Measurements from ENCODE around the gene PSKH1. TPM values are rescaled to one million over a fixed set of nuclear protein-coding genes. Genes with fewer than 3 reads are reported as not detected.

Gene PSKH1
- total and polyA plus RNA-seq, 10 of the 15 experiments (the other 5 are each of a cell fraction or from before 2014, with no cell fraction given), result 0.63 to 20.4 (median 7.8) TPM

GRCh38 chr16:67869653-67870052 is 23.4 kb upstream of the PSKH1 start:
- Histone ChIP-seq H3K27me3 (replicated peaks in 1 of 2; ENCODE audit: control insufficient read depth in 2 of 2, insufficient read depth in 2 of 2, low read length in 1 of 2) (no peaks in the 10 kb centered on the region), H3K36me3 (ENCODE audit: control insufficient read depth in 2 of 2, insufficient read depth in 2 of 2, low read length in 1 of 2) (peaks cover 16 to 29% of the 10 kb centered on the region in 2 experiments), H3K4me1 (ENCODE audit: control insufficient read depth, insufficient read depth, low read length) (peaks cover 7% of the 10 kb centered on the region), H3K9me3 (replicated peaks; ENCODE audit: control insufficient read depth, insufficient read depth, low read length) (no peaks in the 10 kb centered on the region), H3K9ac (ENCODE audit: control insufficient read depth, insufficient read depth, low read length) (no peak overlapping the region), H3K27ac (ENCODE audit: control insufficient read depth, insufficient read depth) (no peak overlapping the region), H3K4me2 (ENCODE audit: control insufficient read depth, insufficient read depth) (no peak overlapping the region), H2AFZ (ENCODE audit: control insufficient read depth, low read depth, low read length) (no peak overlapping the region), H4K20me1 (ENCODE audit: control insufficient read depth, insufficient read depth) (peaks cover 4% of the 10 kb centered on the region; the same call in 1 of the 2 replicates), H3K4me3 (no peak overlapping the region), H3K79me2 (ENCODE audit: control insufficient read depth, insufficient read depth, low read length) (peaks cover 18% of the 10 kb centered on the region)
- TF ChIP-seq SMAD5 (IDR thresholded peaks at IDR 0.05; ENCODE audit: low read depth) (no peak), RAD51 (IDR thresholded peaks at IDR 0.05) (no peak), CHD4 (IDR thresholded peaks at IDR 0.05) (no peak), POLR2A (IDR thresholded peaks at IDR 0.05; ENCODE audit: low read depth, low read length) (no peak), MAX (IDR thresholded peaks at IDR 0.05; ENCODE audit: low read depth, low read length) (no peak), ASH2L (IDR thresholded peaks at IDR 0.05; ENCODE audit: borderline replicate concordance, low read depth) (no peak)
- SMC1A ChIA-PET (ENCODE audit: uncharacterized antibody, unreplicated experiment), result interaction anchor here (1.0 kb wide), 1 partner anchor 63 kb away, joined by 3 read pairs; no protein-coding TSS in a partner anchor
- DNase-seq (ENCODE audit: low read depth, low spot score), result no peak
- WGBS (ENCODE audit: insufficient coverage, insufficient replicate concordance, low lambda C conversion rate, missing lambda C conversion rate), result 88% methylated on average over 7 of the region's 7 CpGs
- intact Hi-C loops (cut with micrococcal nuclease; ENCODE audit: unreplicated experiment) (no loop called here), in situ Hi-C loops (cut with MboI) (no loop called here)
- no TSS peak for BruUV-seq (replicated peaks)
- POLR2A ChIA-PET, result interaction anchor here (0.6 to 2.0 kb wide), 2 partner anchors 99 to 222 kb away, joined by 4 read pairs; partner anchors contain the start of gene SLC12A4
- RAD21 ChIA-PET (ENCODE audit: unreplicated experiment), result no interaction called here
- FAIRE-seq, result no peak
- CTCF ChIA-PET, result interaction anchor here (1.1 to 1.3 kb wide), 2 partner anchors 9 to 53 kb away, joined by 3 to 4 read pairs; no protein-coding TSS in a partner anchor
- ATAC-seq, result no peak

GRCh38 chr16:67871256-67871655 is 21.8 kb upstream of the PSKH1 start:
- WGBS (ENCODE audit: insufficient coverage, insufficient replicate concordance, low lambda C conversion rate, missing lambda C conversion rate), result 65% methylated on average over 3 of the region's 3 CpGs
- H3K9me3 ChIP-seq (replicated peaks; ENCODE audit: control insufficient read depth, insufficient read depth, low read length), result no peaks in the 10 kb centered on the region
- TF ChIP-seq ZNF24 (IDR thresholded peaks at IDR 0.05) (no peak), SMAD5 (IDR thresholded peaks at IDR 0.05; ENCODE audit: low read depth) (no peak), SREBF1 (IDR thresholded peaks at IDR 0.05; ENCODE audit: low read length) (no peak), EED (IDR thresholded peaks at IDR 0.05; ENCODE audit: low read depth) (no peak), KDM1A (IDR thresholded peaks at IDR 0.05; ENCODE audit: borderline replicate concordance) (no peak)
- no peaks in the 10 kb centered on the region for H3K27me3 ChIP-seq (replicated peaks in 1 of 2; ENCODE audit: control insufficient read depth in 2 of 2, insufficient read depth in 2 of 2, low read length in 1 of 2)
- peaks cover 10 to 28% of the 10 kb centered on the region in 2 experiments for H3K36me3 ChIP-seq (ENCODE audit: control insufficient read depth in 2 of 2, insufficient read depth in 2 of 2, low read length in 1 of 2)
- RAD21 ChIA-PET (ENCODE audit: unreplicated experiment), result interaction anchor here (0.9 kb wide), 1 partner anchor 27 kb away, joined by 3 read pairs; no protein-coding TSS in a partner anchor
- H3K9ac ChIP-seq (ENCODE audit: control insufficient read depth, insufficient read depth, low read length), result no peak overlapping the region
- CTCF ChIA-PET, result interaction anchor here (1.0 to 1.4 kb wide), 3 partner anchors 16 to 55 kb away, joined by 3 to 5 read pairs (median 3); no protein-coding TSS in a partner anchor
- no peak for FAIRE-seq
- peaks cover 4% of the 10 kb centered on the region; the same call in 1 of the 2 replicates for H4K20me1 ChIP-seq (ENCODE audit: control insufficient read depth, insufficient read depth)
- BruUV-seq (replicated peaks), result no TSS peak
- DNase-seq (ENCODE audit: low read depth, low spot score), result no peak
- peaks cover 28% of the 10 kb centered on the region for H3K79me2 ChIP-seq (ENCODE audit: control insufficient read depth, insufficient read depth, low read length)
- no peak overlapping the region for H2AFZ ChIP-seq (ENCODE audit: control insufficient read depth, low read depth, low read length)
- SMC1A ChIA-PET (ENCODE audit: uncharacterized antibody, unreplicated experiment), result interaction anchor here (0.6 to 1.3 kb wide), 2 partner anchors 23 to 36 kb away, joined by 3 read pairs; no protein-coding TSS in a partner anchor
- POLR2A ChIA-PET, result interaction anchor here (0.5 to 2.0 kb wide), 4 partner anchors 31 to 181 kb away, joined by 3 to 5 read pairs (median 4); partner anchors contain the start of gene SLC12A4
- no peak for ATAC-seq
- H3K4me3 ChIP-seq, result no peak overlapping the region
- intact Hi-C loops (cut with micrococcal nuclease; ENCODE audit: unreplicated experiment), result no loop called here
- in situ Hi-C loops (cut with MboI), result no loop called here
- no peak overlapping the region for H3K4me2 ChIP-seq (ENCODE audit: control insufficient read depth, insufficient read depth)
- no peak overlapping the region for H3K27ac ChIP-seq (ENCODE audit: control insufficient read depth, insufficient read depth)
- peaks cover 9% of the 10 kb centered on the region for H3K4me1 ChIP-seq (ENCODE audit: control insufficient read depth, insufficient read depth, low read length)
